SK-N-SH treated with all-trans-retinoic acid at 6 μM for 48 hours (cell line): ENCODE data around the gene SEC14L2.

ENCODE experiments used
- ATAC-seq: fragments of 200-7000 bp; cut with Tn5 transposase; 3 replicates; pipeline ENCODE4 v1.9.1; 2020; ENCODE audit warnings: mild to moderate bottlenecking, moderate library complexity
- ARNTL ChIP-seq: fragments of 450-650 bp; formaldehyde crosslinking; IDR thresholded peaks from 2 replicates; pipeline ENCODE4 v1.5.0; 2020; ENCODE audit warnings: low read depth, mild to moderate bottlenecking, moderate library complexity, borderline replicate concordance
- CREB5 ChIP-seq: fragments of 250-450 bp; sonication (Bioruptor Pico); IDR thresholded peaks from 2 replicates; pipeline ENCODE4 v1.5.1; 2020; ENCODE audit warnings: low read depth, mild to moderate bottlenecking, moderate library complexity
- CSDC2 ChIP-seq: fragments of 250-450 bp; sonication (Bioruptor Pico); IDR thresholded peaks from 2 replicates; pipeline ENCODE4 v1.5.0; 2020; ENCODE audit warnings: mild to moderate bottlenecking, moderate library complexity
- CSRNP3 ChIP-seq: fragments of 250-450 bp; sonication (Bioruptor Pico); IDR thresholded peaks from 2 replicates; pipeline ENCODE4 v1.5.1; 2021; ENCODE audit warnings: mild to moderate bottlenecking, moderate library complexity
- ESRRG ChIP-seq: fragments of 250-450 bp; sonication (Bioruptor Pico); IDR thresholded peaks from 2 replicates; pipeline ENCODE4 v1.6.1; 2021; ENCODE audit warnings: mild to moderate bottlenecking
- GLIS3 ChIP-seq: fragments of 250-450 bp; sonication (Bioruptor Pico); IDR thresholded peaks from 2 replicates; pipeline ENCODE4 v1.5.0; 2020; ENCODE audit warnings: mild to moderate bottlenecking, moderate library complexity
- ISL1 ChIP-seq: fragments of 250-450 bp; sonication (Bioruptor Pico); IDR thresholded peaks from 2 replicates; pipeline ENCODE4 v2.1.2; 2022; ENCODE audit warnings: mild to moderate bottlenecking, moderate library complexity
- OSR1 ChIP-seq: fragments of 250-450 bp; sonication (Bioruptor Pico); IDR thresholded peaks from 2 replicates; pipeline ENCODE4 v1.8.0; 2022; ENCODE audit warnings: moderate library complexity, mild to moderate bottlenecking, inconsistent platforms
- PATZ1 ChIP-seq: fragments of 250-450 bp; sonication (Bioruptor Pico); IDR thresholded peaks from 2 replicates; pipeline ENCODE4 v1.8.0; 2020; ENCODE audit warnings: mild to moderate bottlenecking, moderate library complexity, borderline replicate concordance
- POU6F1 ChIP-seq: fragments of 250-450 bp; sonication (Bioruptor Pico); IDR thresholded peaks from 2 replicates; pipeline ENCODE4 v1.8.0; 2021; ENCODE audit warnings: low read depth, mild to moderate bottlenecking, moderate library complexity, borderline replicate concordance
- RARB ChIP-seq: fragments of 250-450 bp; sonication (Bioruptor Pico); IDR thresholded peaks from 2 replicates; pipeline ENCODE4 v1.8.0; 2021; ENCODE audit warnings: mild to moderate bottlenecking, moderate library complexity
- TCF4 ChIP-seq: fragments of 250-450 bp; sonication (Bioruptor Pico); IDR thresholded peaks from 2 replicates; pipeline ENCODE4 v1.8.0; 2021; ENCODE audit warnings: mild to moderate bottlenecking, moderate library complexity, borderline replicate concordance
- TSHZ2 ChIP-seq: fragments of 250-450 bp; sonication (Bioruptor Pico); IDR thresholded peaks from 2 replicates; pipeline ENCODE4 v1.5.0; 2020; ENCODE audit warnings: mild to moderate bottlenecking, moderate library complexity
- ZC3H10 ChIP-seq: fragments of 250-450 bp; sonication (Bioruptor Pico); IDR thresholded peaks from 2 replicates; pipeline ENCODE4 v1.5.1; 2021; ENCODE audit warnings: mild to moderate bottlenecking, moderate library complexity
- ZFP3 ChIP-seq: fragments of 250-450 bp; sonication (Bioruptor Pico); IDR thresholded peaks from 2 replicates; pipeline ENCODE4 v1.5.0; 2020; ENCODE audit warnings: mild to moderate bottlenecking, moderate library complexity
- ZNF565 ChIP-seq: fragments of 450-650 bp; formaldehyde crosslinking; conservative IDR thresholded peaks from 2 replicates; pipeline ENCODE4 v1.5.0; 2020; ENCODE audit warnings: low read depth, mild to moderate bottlenecking, moderate library complexity

Gene SEC14L2

GRCh38 chr22:30386608-30386959 lies 10.2 kb upstream of the SEC14L2 start:
- ATAC-seq, result no peak; the same call in 2 of the 3 replicates

More at GRCh38 chr22:30386608-30386959, 10.2 kb upstream of the SEC14L2 start:
- TF ChIP-seq POU6F1 (CRISPR knock-in tag), result no peak
- TF ChIP-seq CSRNP3, result no peak
- no peak for TF ChIP-seq TCF4 (CRISPR knock-in tag)
- no peak for TF ChIP-seq ZNF565
- no peak for TF ChIP-seq ZC3H10
- TF ChIP-seq ARNTL (CRISPR knock-in tag), result no peak
- no peak for TF ChIP-seq ESRRG (CRISPR knock-in tag)
- TF ChIP-seq TSHZ2, result no peak
- no peak for TF ChIP-seq GLIS3
- TF ChIP-seq PATZ1 (CRISPR knock-in tag), result no peak
- no peak for TF ChIP-seq CREB5 (CRISPR knock-in tag)
- no peak for TF ChIP-seq RARB
- no peak for TF ChIP-seq OSR1 (CRISPR knock-in tag)
- TF ChIP-seq CSDC2 (CRISPR knock-in tag), result no peak
- TF ChIP-seq ISL1 (CRISPR knock-in tag), result no peak
- TF ChIP-seq ZFP3 (CRISPR knock-in tag), result no peak
